Right hindlimb (tissue), 1 donor: ENCODE data around the gene TMEM184A.
"Not testable (repeated sequence)": the region's sequence is repeated elsewhere in the genome, so short reads cannot be mapped to it uniquely, and the experiment has no call there.

ENCODE experiments used
- DNase-seq: peaks from one replicate; pipeline ENCODE4 v3.0.0-alpha.2; 2018

The TMEM184A gene

DNA sequence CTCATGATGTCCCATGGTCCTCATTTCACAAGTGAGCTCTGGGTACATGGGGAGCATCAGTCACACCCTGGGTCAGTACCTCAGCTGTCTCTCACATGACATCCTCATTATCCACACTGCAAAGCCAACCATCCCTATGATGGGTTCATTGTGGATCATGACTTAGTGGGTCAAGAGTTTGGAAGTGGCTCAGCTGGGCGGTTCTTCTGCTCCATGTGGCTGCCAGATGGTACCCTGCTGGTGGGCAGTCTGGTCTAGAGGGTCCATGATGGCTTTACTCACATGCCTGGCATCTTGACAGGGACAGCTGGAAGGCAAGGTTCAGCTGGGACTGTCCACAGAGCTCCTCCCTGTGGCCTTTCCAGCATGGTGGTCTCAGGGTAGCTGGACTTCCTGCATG, 33.0 kb upstream of the TMEM184A start:
- no peak for DNase-seq

DNA sequence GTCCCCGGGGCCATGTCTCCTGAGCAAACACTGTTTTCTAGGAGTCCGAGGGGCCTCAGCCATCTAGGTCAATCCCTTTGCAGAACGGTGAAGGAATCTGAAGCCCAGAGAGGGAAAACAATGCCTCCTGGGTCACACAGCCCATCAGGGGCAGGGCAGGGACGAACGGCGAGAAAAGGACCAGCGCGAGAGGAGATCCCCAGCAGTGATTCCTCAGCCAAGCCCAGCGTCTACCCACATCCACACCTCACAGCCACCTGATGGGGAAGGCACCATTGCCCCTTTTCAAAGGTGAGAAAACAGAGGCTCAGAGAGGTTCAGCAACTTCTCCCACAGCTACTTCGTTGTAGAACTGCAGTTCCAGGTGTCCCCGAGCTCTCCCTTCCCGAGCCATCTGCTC, 31.7 kb upstream of the TMEM184A start:
- no peak for DNase-seq

DNA sequence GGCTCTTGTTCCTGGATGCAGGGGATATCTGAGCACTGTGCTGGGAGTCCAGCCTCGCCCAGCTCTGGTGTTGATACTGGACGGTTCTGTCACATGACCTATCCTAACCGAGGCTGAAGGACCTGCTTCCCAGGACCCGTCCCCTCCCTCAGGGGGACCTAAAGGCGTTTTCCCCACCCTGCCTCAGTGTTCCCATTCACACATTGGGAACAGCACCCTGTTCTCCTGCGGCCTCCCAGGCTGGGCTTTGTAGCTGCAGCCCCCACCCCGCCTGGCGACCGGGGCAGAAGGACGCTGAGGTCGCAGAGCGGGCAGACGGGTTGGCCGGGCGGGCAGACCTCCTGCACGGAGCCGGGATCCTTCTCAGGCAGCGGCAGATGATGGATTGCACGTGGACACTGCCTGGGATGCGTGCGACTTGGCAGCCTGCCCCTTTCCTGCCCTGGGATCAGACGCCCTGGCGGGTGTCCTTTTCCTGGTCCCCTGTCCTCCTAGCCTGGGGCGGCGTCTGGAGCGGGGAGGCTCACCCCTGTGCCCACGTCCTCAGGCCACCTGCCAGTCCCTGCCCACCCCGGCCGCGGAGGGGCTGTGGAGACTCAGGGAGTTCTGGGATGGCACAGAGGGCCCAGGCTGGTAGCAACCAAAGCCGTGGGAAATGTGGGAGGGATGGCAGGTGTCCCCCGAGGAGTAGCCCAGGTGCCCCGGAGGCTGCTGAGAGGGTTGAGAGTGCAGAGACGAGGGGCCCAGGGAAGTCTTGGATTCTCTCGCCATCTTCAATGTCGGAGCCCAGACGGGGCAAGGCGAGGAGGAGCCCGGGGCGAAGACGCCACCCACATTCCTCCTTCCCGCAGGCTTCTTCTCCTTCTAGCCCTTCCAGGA, 31.1 kb upstream of the TMEM184A start:
- DNase-seq = no peak

DNA sequence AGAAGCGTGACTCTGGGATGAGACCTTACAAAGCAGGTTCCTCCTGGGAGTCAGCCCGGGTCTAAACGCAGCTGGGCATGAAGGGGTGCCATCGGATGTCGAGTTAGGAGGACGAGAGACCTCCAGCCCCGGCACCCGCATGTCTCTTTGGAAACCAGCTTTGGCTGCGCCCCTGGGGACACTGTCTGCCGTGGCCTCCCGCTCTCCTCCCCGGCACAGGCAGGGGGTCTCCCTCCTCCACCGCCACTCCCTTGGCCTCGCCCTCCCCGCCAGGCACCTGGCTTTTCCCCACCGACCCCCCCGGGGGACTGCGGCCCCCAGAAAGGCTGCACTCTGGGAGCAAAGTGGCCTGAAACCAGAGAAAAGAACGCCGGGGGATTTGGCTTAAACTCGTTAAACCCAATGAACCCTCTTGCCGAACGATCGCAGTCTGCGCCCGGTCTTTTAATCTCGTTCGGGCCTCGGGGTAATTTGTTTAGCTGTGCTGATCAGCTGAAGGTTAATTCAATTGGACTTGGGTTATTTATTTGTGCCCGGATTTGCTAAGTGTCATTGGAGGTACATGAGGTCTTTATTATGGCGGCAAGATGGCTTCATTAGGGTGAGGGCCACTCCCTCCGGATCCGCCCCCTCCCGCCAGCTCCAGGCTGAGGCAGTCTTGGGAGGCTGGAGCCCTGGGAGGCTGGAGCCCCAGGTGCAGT, 30.3 kb upstream of the TMEM184A start:
- no peak for DNase-seq

DNA sequence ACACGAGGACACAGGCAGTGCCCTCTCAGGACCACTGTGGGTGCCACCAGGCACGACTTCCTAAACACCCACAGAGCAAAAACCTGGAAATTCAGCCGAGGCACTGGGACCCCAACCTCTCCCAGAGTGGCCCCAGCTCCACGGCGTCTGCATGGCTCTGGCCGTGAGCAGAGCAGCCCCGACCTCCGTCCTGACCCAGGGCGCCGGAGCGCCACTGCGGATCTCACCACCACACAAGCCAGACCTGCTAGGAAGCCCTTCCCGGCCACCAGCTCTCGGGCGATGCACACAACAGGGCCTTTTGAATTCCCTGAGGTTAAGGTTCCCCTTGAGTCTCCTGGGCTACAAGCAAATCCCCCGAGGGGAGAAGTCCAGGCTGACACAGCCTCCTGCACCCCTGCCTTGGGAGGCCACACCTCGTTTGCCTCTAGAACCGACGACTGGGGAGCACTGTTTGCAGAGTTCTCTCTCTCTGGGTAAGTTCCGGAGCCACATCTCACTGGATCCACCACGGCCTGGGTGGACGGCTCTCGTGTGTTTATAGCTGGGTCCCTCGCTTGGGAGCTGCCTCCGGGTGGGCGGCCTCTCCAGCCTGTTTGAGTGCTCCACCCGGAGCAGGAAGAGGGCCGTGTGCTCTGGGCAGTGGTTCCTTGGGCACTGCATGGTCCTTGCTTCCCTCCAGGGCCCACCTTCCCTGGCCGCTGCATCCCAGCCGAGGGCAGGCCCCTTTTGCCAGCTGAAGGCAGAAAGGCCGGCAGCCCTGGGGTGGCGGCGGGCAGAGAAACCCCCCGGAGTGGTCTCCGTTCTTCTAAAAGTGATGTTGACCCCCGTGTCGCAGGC, 29.4 kb upstream of the TMEM184A start:
- DNase-seq = no peak

DNA sequence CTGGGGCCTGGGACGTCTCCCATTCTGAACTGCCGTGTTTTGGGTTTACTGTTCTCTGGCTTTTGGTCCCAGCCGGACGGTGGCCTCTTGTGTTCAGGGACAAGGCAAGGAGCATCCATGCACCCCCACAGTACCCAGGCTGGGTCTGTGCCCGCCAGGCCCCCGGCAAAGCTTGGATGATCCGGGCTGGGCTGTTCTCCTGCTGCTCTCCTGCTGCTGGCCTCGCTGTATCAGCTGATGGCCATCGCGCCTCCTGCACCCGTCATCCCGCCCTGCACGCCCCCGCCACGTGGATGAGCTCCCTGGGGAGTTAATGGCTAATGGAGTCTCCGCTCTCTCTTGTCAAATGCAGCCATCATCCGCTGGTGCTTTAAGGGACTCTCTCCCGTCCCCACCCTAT, 28.7 kb upstream of the TMEM184A start:
- no peak for DNase-seq

DNA sequence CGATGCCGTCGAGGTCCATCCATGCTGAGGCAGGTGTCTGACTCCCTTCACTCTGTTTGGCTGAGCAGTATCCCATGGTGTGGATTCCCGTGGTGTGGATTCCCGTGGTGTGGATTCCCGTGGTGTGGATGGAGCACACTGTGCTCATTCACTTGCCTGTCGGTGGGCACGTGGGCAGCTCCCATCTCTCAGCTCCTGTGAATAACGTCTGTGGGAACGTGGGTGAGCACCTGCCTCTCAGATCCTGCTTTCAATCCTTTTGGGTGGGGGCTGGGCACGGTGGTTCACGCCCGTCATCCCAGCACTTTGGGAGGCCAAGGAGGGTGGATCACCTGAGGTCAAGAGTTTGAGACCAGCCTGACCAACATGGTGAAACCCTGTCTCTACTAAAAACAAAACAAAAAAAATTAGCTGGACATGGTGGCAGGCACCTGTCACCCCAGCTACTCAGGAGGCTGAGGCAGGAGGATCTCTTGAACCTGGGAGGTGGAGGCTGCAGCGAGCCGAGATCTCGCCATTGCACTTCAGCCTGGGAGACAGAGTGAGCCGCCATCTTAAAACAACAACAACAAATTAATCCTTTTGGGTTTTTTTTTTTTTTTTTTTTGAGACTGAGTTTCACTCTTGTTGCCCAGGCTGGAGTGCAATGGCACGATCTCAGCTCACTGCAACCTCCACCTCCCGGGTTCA, 27.4 kb upstream of the TMEM184A start:
- DNase-seq = not testable (repeated sequence)

DNA sequence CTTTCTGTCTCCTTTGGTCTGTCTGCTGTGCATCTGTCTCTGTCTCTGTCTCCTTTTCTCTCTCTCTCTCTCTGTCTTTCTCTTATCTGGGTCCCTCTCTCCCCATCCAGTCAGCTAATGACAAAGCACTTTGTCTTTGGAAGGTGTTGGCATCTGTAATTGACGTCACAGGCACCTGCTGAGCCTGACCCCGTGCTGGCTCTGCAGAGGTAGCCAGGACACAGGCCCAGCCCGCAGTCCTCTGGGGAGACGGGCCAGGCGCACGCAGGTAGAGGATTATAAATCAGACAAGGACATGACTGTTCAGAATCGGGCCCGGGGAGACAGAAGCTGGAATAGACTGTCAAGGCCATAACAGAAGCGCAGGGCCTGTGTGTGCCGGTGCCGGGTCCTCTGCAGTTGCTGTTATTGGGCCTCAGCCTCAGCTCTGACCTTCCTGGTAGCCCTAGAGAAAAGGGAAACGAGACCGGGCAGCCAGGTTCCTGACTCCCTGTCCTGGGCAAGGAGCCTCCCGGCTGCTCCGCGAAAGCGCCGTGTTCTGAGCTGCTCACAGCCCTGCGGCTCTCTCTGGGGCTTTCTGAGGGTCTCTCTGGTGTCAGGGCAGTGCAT, 24.5 kb upstream of the TMEM184A start:
- no peak for DNase-seq

DNA sequence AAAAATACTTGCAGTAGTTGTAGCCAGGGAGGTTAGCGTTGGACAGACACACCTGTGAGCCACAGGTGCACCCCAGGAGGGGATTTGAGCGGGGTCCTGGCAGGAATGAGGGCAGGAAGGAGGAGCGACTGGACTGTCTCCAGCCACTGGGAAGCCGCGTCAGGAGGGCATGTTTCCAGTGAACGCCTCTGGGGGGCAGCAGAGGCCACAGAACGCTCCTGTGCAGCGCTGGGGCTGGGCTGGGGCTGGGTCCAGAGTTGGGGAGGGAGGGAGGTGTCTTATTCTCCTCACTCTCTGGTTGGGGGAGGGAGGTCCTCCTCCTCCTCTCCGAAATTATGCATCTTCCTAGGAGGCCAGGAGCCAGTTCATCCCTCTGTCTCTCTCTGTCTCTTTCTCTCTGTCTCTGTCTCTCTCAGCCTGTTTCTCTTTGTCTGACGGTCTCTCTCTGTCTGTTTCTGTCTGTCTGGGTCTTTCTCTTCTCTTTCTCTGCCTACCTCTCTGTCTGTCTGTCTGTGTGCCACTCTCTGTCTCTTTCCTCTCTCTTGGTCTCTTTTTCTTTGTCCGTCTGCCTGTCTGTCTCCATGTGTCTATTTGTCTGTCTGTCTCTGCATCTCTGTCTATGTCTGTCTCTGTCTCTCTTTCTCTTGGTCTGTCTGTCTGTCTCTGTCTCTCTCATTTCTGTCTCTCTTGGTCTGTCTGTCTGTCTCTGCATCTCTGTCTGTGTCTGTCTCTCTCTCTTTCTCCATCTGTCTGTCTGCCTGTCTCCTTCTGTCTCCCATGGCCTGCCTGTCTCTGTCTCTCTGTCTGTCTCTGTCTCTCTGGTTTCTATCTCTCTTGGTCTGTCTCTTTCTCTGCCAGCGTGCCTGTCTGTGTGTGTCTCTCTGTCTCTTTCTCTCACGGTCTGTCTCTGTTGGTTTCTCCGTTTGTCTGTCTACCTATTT, 23.7 kb upstream of the TMEM184A start:
- DNase-seq = peak; percentile 81

DNA sequence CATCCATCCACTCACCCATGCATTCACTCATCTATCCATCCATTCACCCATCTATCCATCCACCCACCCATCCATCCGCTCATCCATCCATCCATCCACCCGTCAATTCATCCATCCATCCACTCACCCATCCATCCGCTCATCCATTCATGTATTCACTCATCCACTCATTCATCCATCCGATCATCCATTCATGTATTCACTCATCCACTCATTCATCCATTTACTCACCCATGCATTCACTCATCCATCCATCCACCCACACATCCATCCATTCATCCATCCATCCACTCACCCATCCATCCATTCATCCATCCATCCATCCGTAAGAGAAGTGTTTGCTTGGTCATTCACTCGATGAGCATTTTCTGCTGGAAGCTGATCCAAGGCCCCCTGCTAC, 22.5 kb upstream of the TMEM184A start:
- no peak for DNase-seq

DNA sequence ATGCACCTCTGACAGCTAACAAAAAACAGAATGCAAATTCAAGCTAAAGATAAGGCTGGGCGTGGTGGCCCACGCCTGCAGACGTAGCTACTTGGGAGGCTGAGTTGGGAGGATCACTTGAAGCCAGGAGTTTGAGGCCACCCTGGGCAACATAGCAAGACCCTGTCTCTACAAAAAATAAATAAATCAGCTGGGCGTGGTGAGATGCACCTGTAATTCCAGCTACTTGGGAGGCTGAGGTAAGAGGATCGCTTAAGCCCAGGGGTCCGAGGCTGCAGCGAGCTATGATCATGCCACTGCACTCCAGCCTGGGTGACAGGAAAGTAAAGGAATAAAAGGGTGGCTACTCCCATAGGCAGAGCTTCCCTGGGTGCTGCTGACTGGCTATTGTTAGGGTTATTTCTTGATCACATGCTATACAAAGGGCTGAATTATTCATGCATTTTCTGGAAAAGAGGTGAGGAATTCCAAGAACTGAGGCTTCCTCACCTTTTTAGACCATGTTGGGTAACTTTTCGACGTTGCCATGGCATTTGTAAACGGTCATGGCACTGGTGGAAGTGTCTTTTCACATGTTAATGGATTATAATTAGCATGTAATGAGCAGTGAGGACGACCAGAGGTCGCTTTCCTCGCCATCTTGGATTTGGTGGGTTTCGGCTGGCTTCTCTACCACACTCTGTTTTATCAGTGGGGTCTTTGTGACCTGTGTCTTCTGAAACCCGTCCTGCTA, 20.7 kb upstream of the TMEM184A start:
- DNase-seq = no peak

DNA sequence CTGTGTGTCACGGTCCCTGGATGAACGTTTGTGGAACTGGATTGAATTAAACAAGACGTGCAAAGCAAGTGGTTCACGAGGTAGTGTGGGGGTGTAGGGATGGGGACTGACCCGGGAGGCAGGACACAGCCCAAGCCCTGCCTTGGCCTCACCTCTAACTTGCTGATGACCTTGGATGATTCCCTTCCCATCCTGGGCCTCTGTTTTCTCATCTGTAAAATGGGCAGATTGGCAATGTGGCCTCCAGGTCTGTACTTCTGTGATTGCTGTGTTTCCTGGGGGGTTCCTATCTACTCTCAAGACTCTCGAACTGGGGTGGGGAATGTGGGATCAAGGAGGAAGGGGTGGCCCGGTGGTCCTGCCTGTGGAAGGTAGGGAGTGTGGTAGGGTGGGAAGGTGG, 19.8 kb upstream of the TMEM184A start:
- no peak for DNase-seq

DNA sequence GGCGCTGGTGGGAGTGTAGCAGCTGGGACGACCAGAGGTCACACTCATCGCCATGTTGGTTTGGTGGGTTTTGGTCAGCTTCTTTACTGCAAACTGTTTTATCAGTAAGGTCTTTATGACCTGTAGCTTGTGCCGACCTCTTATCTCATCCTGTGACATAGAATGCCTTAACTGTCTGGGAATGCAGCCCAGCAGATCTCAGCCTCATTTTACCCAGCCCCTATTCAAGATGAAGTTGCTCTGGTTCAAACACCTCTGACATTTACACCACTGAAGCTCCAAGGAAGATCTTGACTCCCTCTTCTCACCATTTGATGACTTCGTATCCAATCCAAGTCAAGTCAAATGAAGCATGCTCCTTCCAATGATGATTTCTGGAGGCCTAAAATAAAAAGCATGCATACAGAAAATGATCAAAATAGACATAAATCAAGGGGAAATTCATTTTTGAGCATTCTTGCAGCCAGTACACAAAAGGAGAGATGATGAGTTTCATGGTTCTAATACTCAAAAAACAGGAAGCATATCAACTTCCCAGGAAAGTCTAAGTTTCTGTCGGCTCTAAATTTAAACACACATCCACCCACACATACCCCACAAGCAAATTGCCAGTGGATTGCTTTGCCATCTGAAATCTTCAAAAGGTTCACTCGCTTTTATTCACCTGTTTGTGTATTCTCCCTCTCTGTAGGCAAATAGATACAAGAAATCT, 16.3 kb upstream of the TMEM184A start:
- DNase-seq = no peak

DNA sequence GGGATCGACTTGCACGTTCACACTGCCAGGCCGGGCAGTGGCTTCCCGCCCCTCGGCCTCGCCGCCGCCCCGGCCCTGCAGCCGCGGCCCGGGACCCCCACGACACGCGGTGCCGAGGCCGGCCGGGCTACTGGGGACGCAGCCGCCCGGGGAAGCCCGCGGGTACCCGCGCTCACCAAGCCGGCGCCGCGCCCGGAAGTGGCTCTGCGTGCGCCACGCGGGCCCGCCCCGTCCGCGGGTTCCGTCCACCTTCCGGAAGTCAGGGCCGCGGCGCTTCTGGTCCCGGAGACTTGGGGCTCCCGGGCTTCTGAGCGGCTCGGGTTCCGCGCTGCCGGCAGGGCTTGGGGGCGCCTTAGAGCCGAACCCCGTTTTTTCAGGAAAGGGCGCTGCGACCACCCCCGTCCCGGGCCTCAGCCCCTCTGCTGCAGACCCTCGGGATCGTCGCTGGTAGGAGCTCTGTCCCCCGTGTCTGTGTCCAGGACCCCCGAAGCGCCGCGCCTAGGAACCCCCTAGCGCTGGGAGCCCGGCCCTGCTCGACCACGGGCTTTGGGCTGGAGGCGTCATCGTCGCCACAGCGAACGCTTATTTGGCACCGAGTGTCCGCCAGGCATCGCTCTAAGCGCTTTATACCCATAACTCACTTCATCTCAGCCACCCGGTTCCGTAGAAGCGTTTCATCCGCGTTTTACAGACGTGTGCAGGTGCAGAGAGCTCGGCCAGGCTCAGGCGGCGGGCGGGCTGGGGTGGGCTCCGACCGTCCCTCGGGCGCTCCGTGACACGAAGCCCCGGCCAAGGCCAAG, 14.0 kb upstream of the TMEM184A start, which contains the start of gene PSMG3:
Gene PSMG3, minus strand, starts transcription at position 200 of the 800 bp plus-strand sequence. CDS start 693 bp downstream, outside the sequence.
- peak; percentile 91 for DNase-seq

DNA sequence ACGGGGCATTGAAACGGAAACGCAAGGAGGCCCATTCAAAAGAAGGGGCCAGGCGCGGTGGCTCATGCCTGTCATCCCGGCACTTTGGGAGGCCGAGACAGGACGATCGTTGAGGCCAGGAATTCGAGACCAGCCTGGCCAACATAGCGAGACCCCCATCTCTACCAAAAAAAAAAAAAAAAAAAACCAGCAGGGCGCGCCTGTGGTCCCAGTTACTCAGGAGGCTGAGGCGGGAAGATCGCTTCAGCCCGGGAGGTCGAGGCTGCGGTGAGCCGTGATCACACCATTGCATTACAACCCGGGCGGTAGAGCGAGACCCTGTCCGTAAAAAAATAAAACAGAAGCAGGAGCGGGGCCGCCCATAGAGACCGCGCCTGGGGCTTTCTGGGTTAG, 13.4 kb upstream of the TMEM184A start:
- DNase-seq = no peak

DNA sequence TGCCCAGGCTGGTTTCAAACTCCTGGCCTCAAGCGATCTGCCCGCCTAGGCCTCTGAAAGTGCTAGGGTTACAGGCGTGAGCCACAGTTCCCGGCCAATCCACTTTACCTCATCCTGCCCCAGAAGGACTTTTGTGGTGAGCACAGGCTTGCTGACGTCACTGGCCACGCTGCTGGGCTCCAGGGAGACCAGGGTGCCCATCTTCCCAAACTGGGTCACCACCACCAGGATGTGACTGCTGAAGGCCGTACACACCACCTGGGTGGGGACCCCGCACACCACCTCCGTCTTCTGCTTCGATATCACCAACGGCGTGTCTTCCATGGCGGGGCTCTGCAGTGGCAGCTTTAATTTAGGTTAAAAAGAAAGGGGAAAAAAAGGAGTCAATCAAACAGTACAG, 13.0 kb upstream of the TMEM184A start:
- no peak for DNase-seq

DNA sequence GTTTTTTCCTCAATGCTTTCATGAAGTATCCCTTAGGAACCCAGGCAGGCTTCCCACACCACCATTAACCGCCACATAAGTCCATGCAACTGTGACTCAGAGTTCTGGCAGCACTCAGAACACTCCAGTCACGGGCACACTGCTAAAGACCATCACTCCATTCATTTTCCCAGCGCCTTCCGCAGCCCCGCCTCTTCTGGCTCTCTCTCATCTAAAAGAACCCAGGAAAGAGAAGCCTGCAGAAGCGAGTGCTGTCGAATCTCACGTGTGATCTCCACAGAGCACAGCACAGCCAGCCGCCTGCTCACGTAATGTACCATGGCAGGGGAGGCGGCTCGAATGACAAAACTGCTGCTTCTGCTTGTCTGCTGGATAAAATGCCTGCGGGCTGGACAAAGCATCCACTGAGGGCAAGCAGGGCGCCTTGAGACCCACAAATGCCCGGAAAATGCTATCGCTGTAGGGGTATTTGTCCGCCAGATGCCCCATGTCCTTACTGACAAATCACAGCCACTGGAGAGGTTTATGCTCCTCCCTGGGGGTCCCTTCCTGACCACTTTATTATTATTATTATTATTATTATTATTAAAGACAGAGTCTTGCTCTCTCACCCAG, 12.0 kb upstream of the TMEM184A start:
- peak; percentile 79 for DNase-seq
